H9 (cell line): ENCODE data around the gene MAP3K5. TPM values are rescaled to one million over a fixed set of nuclear protein-coding genes. Genes with fewer than 3 reads are reported as not detected.

ENCODE experiments used
- DNase-seq: peaks from one replicate; pipeline ENCODE4 v3.0.0-alpha.2; 2017
- H2AFZ ChIP-seq: one replicate; pipeline ENCODE4 v1.6.1; 2013; ENCODE audit warnings: mild to moderate bottlenecking, low read length, control low read depth, moderate library complexity
- H2AK5ac ChIP-seq: 2 replicates; pipeline ENCODE4 v1.6.1; 2013; ENCODE audit warnings: low read length, control low read depth, mixed read lengths; ENCODE audit not compliant: insufficient read length
- H2BK120ac ChIP-seq: one replicate; pipeline ENCODE4 v1.6.1; 2013; ENCODE audit warnings: low read depth, mild to moderate bottlenecking, low read length, control low read depth, inconsistent platforms; ENCODE audit not compliant: poor library complexity, severe bottlenecking
- H2BK12ac ChIP-seq: 2 replicates; pipeline ENCODE4 v1.6.1; 2013; ENCODE audit warnings: low read length, control low read depth, mixed read lengths, low read depth; ENCODE audit not compliant: insufficient read length
- H2BK15ac ChIP-seq: 2 replicates; pipeline ENCODE4 v1.6.1; 2013; ENCODE audit warnings: low read depth, low read length, control low read depth
- H2BK20ac ChIP-seq: one replicate; pipeline ENCODE4 v1.6.1; 2013; ENCODE audit warnings: low read depth, mild to moderate bottlenecking, low read length, control low read depth, inconsistent platforms; ENCODE audit not compliant: poor library complexity, severe bottlenecking
- H2BK5ac ChIP-seq: 2 replicates; pipeline ENCODE4 v1.6.1; 2013; ENCODE audit warnings: low read length, control low read depth, mixed read lengths; ENCODE audit not compliant: insufficient read length
- H3K14ac ChIP-seq: 2 replicates; pipeline ENCODE4 v1.6.1; 2013; ENCODE audit warnings: low read length, control low read depth; ENCODE audit not compliant: insufficient read depth
- H3K18ac ChIP-seq: 2 replicates; pipeline ENCODE4 v1.6.1; 2013; ENCODE audit warnings: low read depth, mild to moderate bottlenecking, mixed read lengths, low read length, control low read depth; ENCODE audit not compliant: insufficient read length
- H3K23ac ChIP-seq: 2 replicates; pipeline ENCODE4 v1.6.1; 2013; ENCODE audit warnings: low read length, control low read depth, mixed read lengths, low read depth; ENCODE audit not compliant: insufficient read length
- H3K23me2 ChIP-seq: 2 replicates; pipeline ENCODE4 v1.6.1; 2013; ENCODE audit warnings: low read depth, mild to moderate bottlenecking, mixed read lengths, low read length, control low read depth; ENCODE audit not compliant: insufficient read length, poor library complexity, severe bottlenecking
- H3K27ac ChIP-seq: 2 replicates; pipeline ENCODE4 v1.5.1; 2013; ENCODE audit warnings: low read length, control low read depth, mixed read lengths, low read depth; ENCODE audit not compliant: insufficient read length
- H3K27me3 ChIP-seq: 2 replicates; pipeline ENCODE4 v1.6.1; 2013; ENCODE audit warnings: low read length, control low read depth, inconsistent platforms; ENCODE audit not compliant: insufficient read depth
- H3K4ac ChIP-seq: 2 replicates; pipeline ENCODE4 v1.6.1; 2013; ENCODE audit warnings: low read depth, mild to moderate bottlenecking, control low read depth, inconsistent platforms, low read length, moderate library complexity
- H3K4me1 ChIP-seq: 2 replicates; pipeline ENCODE4 v1.6.1; 2013; ENCODE audit warnings: low read length, control low read depth, inconsistent platforms; ENCODE audit not compliant: insufficient read depth
- H3K4me2 ChIP-seq: 2 replicates; pipeline ENCODE4 v1.6.1; 2013; ENCODE audit warnings: low read length, control low read depth, mixed read lengths; ENCODE audit not compliant: insufficient read length, insufficient read depth
- H3K56ac ChIP-seq: 2 replicates; pipeline ENCODE4 v1.6.1; 2013; ENCODE audit warnings: low read depth, mild to moderate bottlenecking, mixed read lengths, low read length, control low read depth; ENCODE audit not compliant: insufficient read length
- H3K79me1 ChIP-seq: 2 replicates; pipeline ENCODE4 v1.6.1; 2013; ENCODE audit warnings: low read depth, mild to moderate bottlenecking, moderate library complexity, low read length, control low read depth, inconsistent platforms; ENCODE audit not compliant: insufficient read depth, poor library complexity, severe bottlenecking
- H3K79me2 ChIP-seq: 2 replicates; pipeline ENCODE4 v1.6.1; 2013; ENCODE audit warnings: low read length, control low read depth, inconsistent platforms; ENCODE audit not compliant: insufficient read depth
- H3K9ac ChIP-seq: 2 replicates; pipeline ENCODE4 v1.6.1; 2013; ENCODE audit warnings: low read length, control low read depth, mixed read lengths; ENCODE audit not compliant: insufficient read length; ENCODE audit errors: extremely low read depth
- H3K9me3 ChIP-seq: one replicate; pipeline ENCODE4 v1.6.1; 2013; ENCODE audit warnings: low read depth, low read length, inconsistent platforms; ENCODE audit not compliant: control insufficient read depth
- H3T11ph ChIP-seq: one replicate; pipeline ENCODE4 v1.6.1; 2013; ENCODE audit warnings: mild to moderate bottlenecking, low read length, control low read depth, inconsistent platforms
- H4K20me1 ChIP-seq: one replicate; pipeline ENCODE4 v1.6.1; 2013; ENCODE audit not compliant: control insufficient read depth, insufficient read length, insufficient read depth
- H4K5ac ChIP-seq: 2 replicates; pipeline ENCODE4 v1.6.1; 2013; ENCODE audit warnings: low read depth, mild to moderate bottlenecking, mixed read lengths, low read length, control low read depth; ENCODE audit not compliant: insufficient read length
- H4K8ac ChIP-seq: replicated peaks from 2 replicates; pipeline ENCODE4 v1.6.1; 2013; ENCODE audit warnings: low read length, control low read depth, mixed read lengths, low read depth; ENCODE audit not compliant: insufficient read length
- H4K91ac ChIP-seq: 2 replicates; pipeline ENCODE4 v1.6.1; 2013; ENCODE audit warnings: low read depth, mild to moderate bottlenecking, moderate library complexity, mixed read lengths, low read length, control low read depth; ENCODE audit not compliant: insufficient read length
- H3K27ac Mint-ChIP-seq, 3 experiments: 2 replicates in 2 of 3; 3 replicates in 1 of 3; pipeline ENCODE4 v1.8.0; 2020 to 2021; ENCODE audit warnings: mixed read lengths in 3 of 3, mild to moderate bottlenecking in 1 of 3, moderate library complexity in 1 of 3
- H3K27me3 Mint-ChIP-seq: 2 replicates; pipeline ENCODE4 v1.8.0; 2021; ENCODE audit warnings: low read depth, mild to moderate bottlenecking, moderate library complexity, mixed read lengths
- H3K36me3 Mint-ChIP-seq, 3 experiments: 2 replicates in 2 of 3; 3 replicates in 1 of 3; pipeline ENCODE4 v1.8.0; 2020 to 2021; ENCODE audit warnings: low read depth in 3 of 3, mixed read lengths in 3 of 3; ENCODE audit not compliant: insufficient read depth in 1 of 3
- H3K4me1 Mint-ChIP-seq, 2 experiments: 2 replicates each; pipeline ENCODE4 v1.8.0; 2020; ENCODE audit warnings: mixed read lengths in 2 of 2
- H3K4me3 Mint-ChIP-seq, 2 experiments: 2 replicates in 1 of 2; 3 replicates in 1 of 2; pipeline ENCODE4 v1.8.0; 2020 to 2021; ENCODE audit warnings: mild to moderate bottlenecking in 2 of 2, mixed read lengths in 2 of 2, moderate library complexity in 1 of 2
- H3K9me3 Mint-ChIP-seq, 2 experiments: 2 replicates in 1 of 2; 3 replicates in 1 of 2; pipeline ENCODE4 v1.8.0; 2020; ENCODE audit warnings: mild to moderate bottlenecking in 2 of 2, mixed read lengths in 2 of 2, moderate library complexity in 1 of 2
- WGBS: extraction: QIAGEN DNeasy Blood & Tissue Kit; methylation state at CpG from one replicate; pipeline ENCODE4 v1.1.7; 2013; ENCODE audit warnings: missing lambda C conversion rate, low lambda C conversion rate, mixed read lengths; ENCODE audit not compliant: insufficient read length; ENCODE audit errors: extremely low coverage; 5-methylcytosine and 5-hydroxymethylcytosine counted together
- total RNA-seq: library from RNA; stranded (reverse); gene quantifications from 2 replicates; pipeline ENCODE4 v1.2.1, GENCODE V29; 2021
- TF ChIP-seq, protein P1 (sequence below): fragments of 200-600 bp; sonication (generic); conservative IDR thresholded peaks from 3 replicates; pipeline ENCODE4 v1.8.0; 2021; ENCODE audit warnings: antibody characterized with exemption, mild to moderate bottlenecking

The MAP3K5 gene
- total RNA-seq, 1 experiment from 2014 or later = 1.6 TPM

DNA sequence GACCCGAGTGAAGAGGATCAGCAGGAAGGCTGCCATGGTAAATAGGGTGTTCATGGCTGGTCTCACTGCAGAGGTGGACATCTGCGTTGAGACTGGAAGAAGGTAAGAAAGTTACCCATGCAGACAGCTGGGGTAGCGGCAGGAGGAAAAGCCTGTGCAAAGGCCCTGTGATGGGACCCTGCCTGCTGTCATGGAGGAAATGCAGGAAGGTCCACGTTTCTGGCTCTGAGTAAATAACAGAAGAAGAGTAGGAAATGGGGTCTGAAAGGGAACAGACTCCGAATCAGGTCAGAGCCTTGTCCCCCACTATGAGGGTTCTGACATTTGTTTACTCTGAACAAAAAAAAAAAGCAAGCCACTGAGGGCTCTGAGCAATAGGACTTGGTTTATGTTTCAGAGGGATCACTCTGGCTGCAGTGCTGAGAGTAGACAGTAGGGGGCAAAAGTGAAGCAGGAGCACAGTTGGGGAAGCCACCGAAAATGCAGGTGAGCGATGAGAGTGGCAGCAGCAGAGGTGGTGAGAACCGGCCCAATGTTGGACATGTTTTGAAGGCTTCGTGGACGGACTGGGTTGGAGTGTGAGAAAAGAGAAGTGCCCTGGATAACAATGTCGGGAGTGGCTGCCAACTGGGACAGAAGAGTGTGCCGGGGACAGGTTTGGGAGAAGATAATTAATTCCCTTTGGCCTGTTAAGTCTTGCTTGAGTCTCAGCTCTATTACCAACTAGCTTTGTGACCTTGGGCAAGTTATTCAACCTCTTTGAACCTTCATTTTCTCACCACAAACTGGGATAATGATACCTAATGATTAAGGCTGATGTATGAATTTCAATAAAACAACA is 184.1 kb downstream of the MAP3K5 start:
- Histone ChIP-seq H4K91ac (no peak overlapping the region), H3K79me2 (no peaks in the 10 kb centered on the region), H4K5ac (no peak overlapping the region), H3K27me3 (no peaks in the 10 kb centered on the region), H3K56ac (no peak overlapping the region), H3K18ac (no peak overlapping the region), H3K14ac (no peak overlapping the region), H2BK12ac (no peak overlapping the region), H3K4me2 (no peak overlapping the region), H2BK15ac (no peak overlapping the region), H3K79me1 (no peaks in the 10 kb centered on the region), H3K4me1 (peaks cover 4% of the 10 kb centered on the region), H3K23me2 (no peaks in the 10 kb centered on the region), H2BK120ac (no peak overlapping the region), H4K20me1 (no peaks in the 10 kb centered on the region), H2AK5ac (no peak overlapping the region), H3K4ac (no peak overlapping the region), H3K23ac (no peak overlapping the region), H3K27ac (no peak overlapping the region), H3K9me3 (no peaks in the 10 kb centered on the region), H4K8ac (no peak overlapping the region), H2BK5ac (no peak overlapping the region), H2BK20ac (no peak overlapping the region), H3K9ac (no peak overlapping the region), H2AFZ (no peak overlapping the region), H3T11ph (no peak overlapping the region)
- DNase-seq = peak; percentile 87
- Mint-ChIP-seq H3K27ac (no peak overlapping the region), H3K4me1 (peaks cover 31 to 44% of the 10 kb centered on the region in 2 experiments), H3K27me3 (no peaks in the 10 kb centered on the region), H3K36me3 (peaks cover 0 to 3% (median 0%) of the 10 kb centered on the region in 3 experiments; a peak in 2 of 7 replicates), H3K9me3 (no peaks in the 10 kb centered on the region), H3K4me3 (no peak overlapping the region; a peak in 1 of 5 replicates)
- TF ChIP-seq, protein P1, sequence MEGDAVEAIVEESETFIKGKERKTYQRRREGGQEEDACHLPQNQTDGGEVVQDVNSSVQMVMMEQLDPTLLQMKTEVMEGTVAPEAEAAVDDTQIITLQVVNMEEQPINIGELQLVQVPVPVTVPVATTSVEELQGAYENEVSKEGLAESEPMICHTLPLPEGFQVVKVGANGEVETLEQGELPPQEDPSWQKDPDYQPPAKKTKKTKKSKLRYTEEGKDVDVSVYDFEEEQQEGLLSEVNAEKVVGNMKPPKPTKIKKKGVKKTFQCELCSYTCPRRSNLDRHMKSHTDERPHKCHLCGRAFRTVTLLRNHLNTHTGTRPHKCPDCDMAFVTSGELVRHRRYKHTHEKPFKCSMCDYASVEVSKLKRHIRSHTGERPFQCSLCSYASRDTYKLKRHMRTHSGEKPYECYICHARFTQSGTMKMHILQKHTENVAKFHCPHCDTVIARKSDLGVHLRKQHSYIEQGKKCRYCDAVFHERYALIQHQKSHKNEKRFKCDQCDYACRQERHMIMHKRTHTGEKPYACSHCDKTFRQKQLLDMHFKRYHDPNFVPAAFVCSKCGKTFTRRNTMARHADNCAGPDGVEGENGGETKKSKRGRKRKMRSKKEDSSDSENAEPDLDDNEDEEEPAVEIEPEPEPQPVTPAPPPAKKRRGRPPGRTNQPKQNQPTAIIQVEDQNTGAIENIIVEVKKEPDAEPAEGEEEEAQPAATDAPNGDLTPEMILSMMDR = peak; percentile 80
- WGBS = no CpG with 5 or more reads among the region's 12 CpGs
